Liver (tissue), 9 donors: ENCODE measurements around the gene ZNF565. TPM values are rescaled to one million over a fixed set of nuclear protein-coding genes. Genes with fewer than 3 reads are reported as not detected.
"Not testable (repeated sequence)": the region's sequence is repeated elsewhere in the genome, so short reads cannot be mapped to it uniquely, and the experiment has no call there.

Experiments used
- DNase-seq: peaks from one replicate; pipeline ENCODE4 v3.0.0-alpha.2; 2017; ENCODE audit warnings: low spot score
- H3K27ac ChIP-seq, 2 donors: one replicate each; pipeline ENCODE4 v1.7.0; 2013; ENCODE audit warnings: inconsistent platforms in 2 of 2, low read length in 2 of 2, control low read depth in 1 of 2, low read depth in 1 of 2, mild to moderate bottlenecking in 1 of 2
- H3K27me3 ChIP-seq, 4 donors: one replicate each; pipeline versions ENCODE4 v1.6.1 to v1.7.0; 2013; ENCODE audit warnings: low read length in 3 of 4, inconsistent platforms in 1 of 4, mild to moderate bottlenecking in 1 of 4, moderate library complexity in 1 of 4; ENCODE audit not compliant: control insufficient read depth in 4 of 4, insufficient read depth in 4 of 4
- H3K36me3 ChIP-seq, 4 donors: one replicate each; pipeline versions ENCODE4 v1.6.1 to v1.7.0; 2013; ENCODE audit warnings: low read length in 3 of 4, mild to moderate bottlenecking in 3 of 4, low read depth in 1 of 4, moderate library complexity in 1 of 4; ENCODE audit not compliant: control insufficient read depth in 4 of 4, insufficient read depth in 3 of 4
- H3K4me1 ChIP-seq, 4 donors: one replicate each; pipeline versions ENCODE4 v1.6.1 to v1.7.0; 2013; ENCODE audit warnings: low read length in 3 of 4, mild to moderate bottlenecking in 3 of 4, moderate library complexity in 1 of 4; ENCODE audit not compliant: control insufficient read depth in 4 of 4, insufficient read depth in 4 of 4
- H3K4me3 ChIP-seq, 3 donors: one replicate each; pipeline versions ENCODE4 v1.6.1 to v1.7.0; 2013; ENCODE audit warnings: low read length in 3 of 3, control low read depth in 1 of 3, low read depth in 1 of 3, mild to moderate bottlenecking in 1 of 3
- H3K9ac ChIP-seq, 2 donors: one replicate each; pipeline ENCODE4 v1.7.0; 2013; ENCODE audit warnings: low read length in 2 of 2, mild to moderate bottlenecking in 2 of 2, moderate library complexity in 2 of 2, control low read depth in 1 of 2, low read depth in 1 of 2
- H3K9me3 ChIP-seq, 4 donors: one replicate each; pipeline versions ENCODE4 v1.6.1 to v1.7.0; 2013; ENCODE audit warnings: low read length in 3 of 4; ENCODE audit not compliant: control insufficient read depth in 4 of 4
- EGR1 ChIP-seq, 2 donors: IDR thresholded peaks; 2 replicates each; pipeline ENCODE4 v1.6.1; 2016 to 2018; ENCODE audit warnings: antibody characterized with exemption in 2 of 2, low read depth in 2 of 2
- FOXA1 ChIP-seq: IDR thresholded peaks from 2 replicates; pipeline ENCODE4 v1.6.1; 2016; ENCODE audit warnings: antibody characterized with exemption
- FOXA2 ChIP-seq: IDR thresholded peaks from 2 replicates; pipeline ENCODE4 v1.6.1; 2016; ENCODE audit warnings: antibody characterized with exemption
- GABPA ChIP-seq, 2 donors: IDR thresholded peaks in 1 of 2; conservative IDR thresholded peaks in 1 of 2; 2 replicates each; pipeline ENCODE4 v1.6.1; 2016; ENCODE audit warnings: antibody characterized with exemption in 2 of 2, mild to moderate bottlenecking in 1 of 2, moderate library complexity in 1 of 2
- HNF4A ChIP-seq, 2 donors: conservative IDR thresholded peaks; 2 replicates each; pipeline ENCODE4 v1.6.1; 2016; ENCODE audit warnings: antibody characterized with exemption in 2 of 2, mild to moderate bottlenecking in 2 of 2
- HNF4G ChIP-seq: IDR thresholded peaks from 2 replicates; pipeline ENCODE4 v1.6.1; 2016; ENCODE audit warnings: antibody characterized with exemption
- JUND ChIP-seq, 2 donors: IDR thresholded peaks; 2 replicates each; pipeline ENCODE4 v1.6.1; 2016; ENCODE audit warnings: antibody characterized with exemption in 2 of 2
- NR2F2 ChIP-seq: IDR thresholded peaks from 2 replicates; pipeline ENCODE4 v1.6.1; 2016; ENCODE audit warnings: antibody characterized with exemption
- RAD21 ChIP-seq, 2 donors: IDR thresholded peaks; 2 replicates each; pipeline ENCODE4 v1.6.1; 2016; ENCODE audit warnings: antibody characterized with exemption in 2 of 2, mild to moderate bottlenecking in 2 of 2
- REST ChIP-seq: IDR thresholded peaks from 2 replicates; pipeline ENCODE4 v1.6.1; 2016; ENCODE audit warnings: antibody characterized with exemption, mild to moderate bottlenecking
- SP1 ChIP-seq: IDR thresholded peaks from 2 replicates; pipeline ENCODE4 v1.6.1; 2018; ENCODE audit warnings: antibody characterized with exemption, mild to moderate bottlenecking
- TAF1 ChIP-seq: conservative IDR thresholded peaks from 2 replicates; pipeline ENCODE4 v1.6.1; 2016; ENCODE audit warnings: antibody characterized with exemption, mild to moderate bottlenecking
- YY1 ChIP-seq: IDR thresholded peaks from 2 replicates; pipeline ENCODE4 v1.6.1; 2016; ENCODE audit warnings: antibody characterized with exemption, mild to moderate bottlenecking
- WGBS: extraction: QIAGEN DNeasy Blood & Tissue Kit; methylation state at CpG from one replicate; pipeline ENCODE4 v1.1.7; 2013; 5-methylcytosine and 5-hydroxymethylcytosine counted together
- polyA plus RNA-seq, 2 donors: library from polyadenylated mRNA; stranded (reverse) in 1 of 2; unstranded in 1 of 2; fragments of 200-250 nt in 1 of 2; fragments of >200 nt in 1 of 2; fragmentation: Nextera tagmentation in 1 of 2; extraction: Ambion mirVana in 1 of 2; gene quantifications; one replicate each; pipeline versions ENCODE4 v1.2.1 to v1.2.3, GENCODE V29; 2013 to 2015
- total RNA-seq, 2 donors: library from RNA; depleted of rRNA; stranded (reverse); fragments of >200 nt; gene quantifications; one replicate each; pipeline ENCODE4 v1.2.3, GENCODE V29; 2014
- TF ChIP-seq, protein P1 (sequence below): IDR thresholded peaks from 2 replicates; pipeline ENCODE4 v1.6.1; 2016; ENCODE audit warnings: antibody characterized with exemption
- TF ChIP-seq, protein P2 (sequence below): IDR thresholded peaks from 2 replicates; pipeline ENCODE4 v1.6.1; 2016; ENCODE audit warnings: antibody characterized with exemption
- TF ChIP-seq, protein P3 (sequence below): fragments of 150-350 bp; IDR thresholded peaks from 2 replicates; pipeline ENCODE4 v1.5.1; 2017; ENCODE audit warnings: improper control_type of control experiment, low read depth, low read length; ENCODE audit not compliant: missing input control
- donor health status: healthy.
- donor health status: healthy.
- donor health status: healthy.
- donor health status: healthy.
- donor health status: healthy.

The ZNF565 gene
- total and polyA plus RNA-seq, 4 donors, result 0.95 to 4.9 (median 2.2) TPM

- TF ChIP-seq REST (no peak), TAF1 (no peak), HNF4G (no peak), YY1 (no peak)
Observed at GRCh38 chr19:36198119-36198518, 16.3 kb downstream of the ZNF565 start (continued).

DNA sequence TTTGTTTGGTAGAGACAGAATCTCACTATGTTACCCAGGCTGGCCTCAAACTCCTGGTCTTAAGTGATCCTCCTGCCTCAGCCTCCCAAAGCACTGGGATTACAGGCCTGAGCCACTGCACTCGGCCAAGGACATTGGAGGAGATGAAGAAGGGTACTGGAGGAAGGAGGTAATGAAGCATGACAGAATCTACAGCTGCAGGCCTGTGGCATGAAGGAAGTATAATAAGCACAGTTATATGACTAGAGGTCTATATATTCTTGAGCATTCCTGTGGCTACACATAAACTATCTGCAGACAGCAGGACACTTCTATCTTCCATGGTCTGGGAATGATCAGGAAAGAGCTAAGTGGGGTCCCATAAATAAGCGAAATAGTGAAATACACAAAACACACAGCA is 18.2 kb downstream of the ZNF565 start:
- Histone ChIP-seq H3K27ac (no peak overlapping the region), H3K4me1 (no peaks in the 10 kb centered on the region), H3K9ac (no peak overlapping the region), H3K36me3 (peaks cover 4 to 22% (median 19%) of the 10 kb centered on the region in 4 donors), H3K27me3 (no peaks in the 10 kb centered on the region), H3K4me3 (no peak overlapping the region), H3K9me3 (no peaks in the 10 kb centered on the region)
- no peak for DNase-seq
- TF ChIP-seq NR2F2 (no peak), JUND (IDR thresholded peaks at IDR 0.05) (no peak), EGR1 (IDR thresholded peaks at IDR 0.05; ENCODE audit: low read depth in 2 of 2) (no peak), HNF4A (conservative IDR thresholded peaks at IDR 0.05) (no peak), YY1 (no peak), RAD21 (IDR thresholded peaks at IDR 0.05) (no peak)
- TF ChIP-seq, protein P1, sequence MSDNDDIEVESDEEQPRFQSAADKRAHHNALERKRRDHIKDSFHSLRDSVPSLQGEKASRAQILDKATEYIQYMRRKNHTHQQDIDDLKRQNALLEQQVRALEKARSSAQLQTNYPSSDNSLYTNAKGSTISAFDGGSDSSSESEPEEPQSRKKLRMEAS, result no peak
- 96% methylated on average over 2 of the region's 2 CpGs for WGBS

- not testable (repeated sequence) for H3K4me1 ChIP-seq, H3K27me3 ChIP-seq, H3K4me3 ChIP-seq, H3K9ac ChIP-seq, DNase-seq, H3K27ac ChIP-seq, H3K9me3 ChIP-seq
- peaks cover 0 to 16% (median 14%) of the 10 kb centered on the region in 4 donors for H3K36me3 ChIP-seq
- 96% methylated on average over 5 of the region's 5 CpGs for WGBS
Observed at GRCh38 chr19:36186722-36187121, 27.7 kb downstream of the ZNF565 start.

GRCh38 chr19:36183245-36183628 is 31.2 kb downstream of the ZNF565 start:
- WGBS, result 92% methylated on average over 10 of the region's 10 CpGs

More at GRCh38 chr19:36183245-36183628, 31.2 kb downstream of the ZNF565 start:
- Histone ChIP-seq H3K9ac (no peak overlapping the region), H3K4me1 (no peaks in the 10 kb centered on the region), H3K4me3 (no peak overlapping the region), H3K27ac (no peak overlapping the region), H3K36me3 (peaks cover 0 to 13% (median 12%) of the 10 kb centered on the region in 4 donors), H3K27me3 (no peaks in the 10 kb centered on the region), H3K9me3 (no peaks in the 10 kb centered on the region)
- DNase-seq, result no peak
- TF ChIP-seq FOXA2 (no peak), SP1 (no peak), REST (no peak), HNF4G (no peak), RAD21 (IDR thresholded peaks at IDR 0.05) (no peak), JUND (IDR thresholded peaks at IDR 0.05) (no peak), GABPA (IDR thresholded peaks at IDR 0.05 in 1 of 2, conservative IDR thresholded peaks at IDR 0.05 in 1 of 2) (no peak), FOXA1 (no peak), HNF4A (conservative IDR thresholded peaks at IDR 0.05) (no peak)
- TF ChIP-seq, protein P2, sequence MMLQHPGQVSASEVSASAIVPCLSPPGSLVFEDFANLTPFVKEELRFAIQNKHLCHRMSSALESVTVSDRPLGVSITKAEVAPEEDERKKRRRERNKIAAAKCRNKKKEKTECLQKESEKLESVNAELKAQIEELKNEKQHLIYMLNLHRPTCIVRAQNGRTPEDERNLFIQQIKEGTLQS, result no peak
- TF ChIP-seq, protein P3, sequence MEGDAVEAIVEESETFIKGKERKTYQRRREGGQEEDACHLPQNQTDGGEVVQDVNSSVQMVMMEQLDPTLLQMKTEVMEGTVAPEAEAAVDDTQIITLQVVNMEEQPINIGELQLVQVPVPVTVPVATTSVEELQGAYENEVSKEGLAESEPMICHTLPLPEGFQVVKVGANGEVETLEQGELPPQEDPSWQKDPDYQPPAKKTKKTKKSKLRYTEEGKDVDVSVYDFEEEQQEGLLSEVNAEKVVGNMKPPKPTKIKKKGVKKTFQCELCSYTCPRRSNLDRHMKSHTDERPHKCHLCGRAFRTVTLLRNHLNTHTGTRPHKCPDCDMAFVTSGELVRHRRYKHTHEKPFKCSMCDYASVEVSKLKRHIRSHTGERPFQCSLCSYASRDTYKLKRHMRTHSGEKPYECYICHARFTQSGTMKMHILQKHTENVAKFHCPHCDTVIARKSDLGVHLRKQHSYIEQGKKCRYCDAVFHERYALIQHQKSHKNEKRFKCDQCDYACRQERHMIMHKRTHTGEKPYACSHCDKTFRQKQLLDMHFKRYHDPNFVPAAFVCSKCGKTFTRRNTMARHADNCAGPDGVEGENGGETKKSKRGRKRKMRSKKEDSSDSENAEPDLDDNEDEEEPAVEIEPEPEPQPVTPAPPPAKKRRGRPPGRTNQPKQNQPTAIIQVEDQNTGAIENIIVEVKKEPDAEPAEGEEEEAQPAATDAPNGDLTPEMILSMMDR, result no peak
- TF ChIP-seq, protein P1, result no peak
